Naive thymus-derived CD4-positive, alpha-beta T cell (primary cell): ENCODE data around the gene UNC13B. TPM values are rescaled to one million over a fixed set of nuclear protein-coding genes. Genes with fewer than 3 reads are reported as not detected.
"Not testable (repeated sequence)": the region's sequence is repeated elsewhere in the genome, so short reads cannot be mapped to it uniquely, and the experiment has no call there.

Experiments
- ATAC-seq: fragments of 150-1000 bp; cut with Tn5 transposase; 2 replicates; pipeline ENCODE4 v1.10.0; 2021; ENCODE audit warnings: mild to moderate bottlenecking, moderate library complexity
- CTCF ChIA-PET: fragments of 350-600 bp; sonication (Branson Sonifier 250); formaldehyde crosslinking; loops from one replicate; lab custom pipeline; 2021; ENCODE audit warnings: antibody characterized with exemption; lab: Charles Lee
- POLR2A ChIA-PET: fragments of 350-600 bp; sonication (Branson Sonifier 250); formaldehyde crosslinking; loops from one replicate; lab custom pipeline; 2021; ENCODE audit warnings: antibody characterized with exemption, inconsistent platforms; lab: Charles Lee
- DNase-seq, 9 donors: peaks; one replicate each; pipeline versions ENCODE4 v3.0.0 to v3.0.0-alpha.2; 2020 to 2022; ENCODE audit warnings: mixed read lengths in 1 of 9
- H3K27ac ChIP-seq: one replicate; pipeline ENCODE4 v1.7.0; 2013; ENCODE audit warnings: mild to moderate bottlenecking, low read depth, low read length, moderate library complexity
- H3K27me3 ChIP-seq, 2 donors: one replicate each; pipeline ENCODE4 v1.7.0; 2013; ENCODE audit warnings: low read length in 2 of 2, mild to moderate bottlenecking in 2 of 2, moderate library complexity in 2 of 2; ENCODE audit not compliant: control insufficient read depth in 2 of 2, insufficient read depth in 2 of 2
- H3K36me3 ChIP-seq, 3 experiments: 1 replicate in 2 of 3; 2 replicates in 1 of 3; pipeline ENCODE4 v1.7.0; 2013; ENCODE audit warnings: low read length in 3 of 3, mild to moderate bottlenecking in 3 of 3, moderate library complexity in 1 of 3; ENCODE audit not compliant: insufficient read depth in 3 of 3, control insufficient read depth in 2 of 3
- H3K4me1 ChIP-seq, 2 donors: one replicate each; pipeline ENCODE4 v1.7.0; 2013; ENCODE audit warnings: low read length in 2 of 2, mild to moderate bottlenecking in 2 of 2, moderate library complexity in 1 of 2; ENCODE audit not compliant: control insufficient read depth in 2 of 2, insufficient read depth in 2 of 2
- H3K4me3 ChIP-seq: 2 replicates; pipeline ENCODE4 v1.7.0; 2013; ENCODE audit warnings: mild to moderate bottlenecking, low read length
- H3K9me3 ChIP-seq, 3 experiments: 1 replicate in 2 of 3; 2 replicates in 1 of 3; pipeline ENCODE4 v1.7.0; 2013; ENCODE audit warnings: low read length in 3 of 3; ENCODE audit not compliant: control insufficient read depth in 2 of 3
- H3K27ac Mint-ChIP-seq, 9 donors: one replicate each; pipeline ENCODE4 v1.8.0; 2020 to 2022; ENCODE audit warnings: mixed read lengths in 9 of 9, mild to moderate bottlenecking in 8 of 9, moderate library complexity in 5 of 9, inconsistent platforms in 2 of 9
- H3K27me3 Mint-ChIP-seq, 5 donors: one replicate each; pipeline ENCODE4 v1.8.0; 2021 to 2022; ENCODE audit warnings: mixed read lengths in 5 of 5, mild to moderate bottlenecking in 1 of 5
- H3K36me3 Mint-ChIP-seq, 5 donors: one replicate each; pipeline ENCODE4 v1.8.0; 2020 to 2022; ENCODE audit warnings: mixed read lengths in 5 of 5, mild to moderate bottlenecking in 3 of 5, inconsistent platforms in 1 of 5
- H3K4me1 Mint-ChIP-seq, 7 donors: one replicate each; pipeline ENCODE4 v1.8.0; 2020 to 2022; ENCODE audit warnings: mixed read lengths in 7 of 7, mild to moderate bottlenecking in 3 of 7, inconsistent platforms in 1 of 7
- H3K4me3 Mint-ChIP-seq, 10 donors: one replicate each; pipeline ENCODE4 v1.8.0; 2020 to 2022; ENCODE audit warnings: mild to moderate bottlenecking in 10 of 10, mixed read lengths in 10 of 10, moderate library complexity in 6 of 10, inconsistent platforms in 2 of 10
- H3K9me3 Mint-ChIP-seq, 11 donors: one replicate each; pipeline ENCODE4 v1.8.0; 2020 to 2022; ENCODE audit warnings: mixed read lengths in 11 of 11, mild to moderate bottlenecking in 4 of 11, inconsistent platforms in 1 of 11, moderate library complexity in 1 of 11
- intact Hi-C, 2 donors: fragments of 100-400 bp; cut with micrococcal nuclease; formaldehyde crosslinking; loops; one replicate each; pipeline ENCODE4 v1.15.1; 2023
- polyA plus RNA-seq, 2 donors: library from polyadenylated mRNA; unstranded; fragments of 300-500 nt; fragmentation: Illumina TruSeq; gene quantifications; one replicate each; pipeline ENCODE4 v1.2.3, GENCODE V29; 2021
- total RNA-seq, 6 experiments: library from RNA in 5 of 6; stranded (reverse) in 5 of 6; gene quantifications; 1 replicate in 5 of 6; 2 replicates in 1 of 6; pipeline ENCODE4 v1.2.3 and lab custom pipeline; 2021 to 2026

Gene UNC13B
- total and polyA plus RNA-seq, 7 experiments from 2014 or later, result 0.21 to 1.6 (median 0.85) TPM

GRCh38 chr9:35407846-35408245, 246.0 kb downstream of the UNC13B start:
- H3K36me3 Mint-ChIP-seq, result no peaks in the 10 kb centered on the region
- H3K4me1 ChIP-seq, result no peaks in the 10 kb centered on the region
- H3K27ac Mint-ChIP-seq, result no peak overlapping the region
- no peaks in the 10 kb centered on the region for H3K9me3 ChIP-seq
- no peaks in the 10 kb centered on the region for H3K9me3 Mint-ChIP-seq
- ATAC-seq (peak; percentile 69), DNase-seq (no peak)
- H3K36me3 ChIP-seq, result no peaks in the 10 kb centered on the region
- H3K27me3 Mint-ChIP-seq, result peaks cover 13 to 39% (median 26%) of the 10 kb centered on the region in 5 donors
- H3K4me3 ChIP-seq, result no peak overlapping the region
- ChIA-PET CTCF (no interaction called here), POLR2A (no interaction called here)
- peaks cover 0 to 6% of the 10 kb centered on the region in 2 donors for H3K27me3 ChIP-seq
- peaks cover 0 to 6% (median 0%) of the 10 kb centered on the region in 7 donors for H3K4me1 Mint-ChIP-seq
- H3K4me3 Mint-ChIP-seq, result no peak overlapping the region
- no peak overlapping the region for H3K27ac ChIP-seq
- intact Hi-C loops, result no loop called here

- peaks cover 13 to 38% (median 30%) of the 10 kb centered on the region in 5 donors for H3K27me3 Mint-ChIP-seq
- H3K4me1 Mint-ChIP-seq, H3K4me1 ChIP-seq, H3K36me3 ChIP-seq, ATAC-seq, H3K9me3 Mint-ChIP-seq, intact Hi-C loops, H3K9me3 ChIP-seq, H3K36me3 Mint-ChIP-seq, POLR2A ChIA-PET, H3K4me3 Mint-ChIP-seq, DNase-seq, H3K27me3 ChIP-seq, H3K27ac ChIP-seq, H3K27ac Mint-ChIP-seq, H3K4me3 ChIP-seq: not testable (repeated sequence)
- CTCF ChIA-PET, result interaction anchor here (0.7 kb wide), 1 partner anchor 123 kb away, joined by 3 read pairs; no protein-coding TSS in a partner anchor
Measured at GRCh38 chr9:35409434-35409833, 247.6 kb downstream of the UNC13B start.

DNA sequence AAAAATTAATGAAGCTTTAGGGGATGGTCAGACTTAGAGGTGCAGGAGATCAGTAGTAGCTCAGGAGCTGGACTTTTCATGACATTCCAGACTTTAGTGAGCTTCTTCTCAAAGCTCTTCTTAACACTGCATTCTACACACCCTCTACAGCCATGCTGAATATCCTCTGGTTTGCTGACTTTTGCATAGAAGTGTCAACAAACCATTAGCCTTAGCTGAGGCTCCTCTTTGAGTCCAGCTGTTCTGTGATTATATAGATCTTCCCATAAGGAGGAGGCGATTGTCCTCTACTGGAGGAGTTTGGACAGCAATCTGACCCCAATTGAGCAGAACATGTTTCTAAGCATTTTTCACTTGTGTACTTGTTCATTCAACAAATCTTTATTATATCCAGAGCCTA, 253.1 kb downstream of the UNC13B start:
- peaks cover 22 to 51% (median 39%) of the 10 kb centered on the region in 5 donors for H3K27me3 Mint-ChIP-seq
- CTCF ChIA-PET, result no interaction called here
- peaks cover 0 to 6% (median 0%) of the 10 kb centered on the region in 11 donors for H3K9me3 Mint-ChIP-seq

GRCh38 chr9:35415402-35416097, 253.7 kb downstream of the UNC13B start:
- Histone ChIP-seq H3K9me3 (no peaks in the 10 kb centered on the region), H3K36me3 (no peaks in the 10 kb centered on the region), H3K4me1 (no peaks in the 10 kb centered on the region), H3K4me3 (no peak overlapping the region), H3K27ac (no peak overlapping the region), H3K27me3 (no peaks in the 10 kb centered on the region)
- ATAC-seq (no peak), DNase-seq (no peak)
- Mint-ChIP-seq H3K4me1 (peaks cover 0 to 2% (median 0%) of the 10 kb centered on the region in 7 donors), H3K36me3 (peaks cover 0 to 3% (median 0%) of the 10 kb centered on the region in 5 donors), H3K4me3 (no peak overlapping the region), H3K27ac (no peak overlapping the region), H3K27me3 (peaks cover 26 to 56% (median 42%) of the 10 kb centered on the region in 5 donors), H3K9me3 (peaks cover 0 to 6% (median 0%) of the 10 kb centered on the region in 11 donors)
- POLR2A ChIA-PET, result no interaction called here
- intact Hi-C loops, result loop anchor here in 1 of 2 donors (10.0 kb wide), 1 partner anchor 301 kb away; the partner anchor contains the start of gene ATOSB
- CTCF ChIA-PET, result no interaction called here

More for the DNA sequence above, 253.1 kb downstream of the UNC13B start:
- Mint-ChIP-seq H3K27ac (no peak overlapping the region), H3K36me3 (peaks cover 0 to 3% (median 0%) of the 10 kb centered on the region in 5 donors), H3K4me1 (peaks cover 0 to 2% (median 0%) of the 10 kb centered on the region in 7 donors), H3K4me3 (no peak overlapping the region)
- Histone ChIP-seq H3K9me3 (no peaks in the 10 kb centered on the region), H3K4me3 (no peak overlapping the region), H3K27me3 (no peaks in the 10 kb centered on the region), H3K4me1 (no peaks in the 10 kb centered on the region), H3K27ac (no peak overlapping the region), H3K36me3 (no peaks in the 10 kb centered on the region)
- ATAC-seq (no peak), DNase-seq (no peak)
- POLR2A ChIA-PET, result no interaction called here
- intact Hi-C loops, result loop anchor here in 1 of 2 donors (10.0 kb wide), 1 partner anchor 300 kb away; the partner anchor contains the start of gene ATOSB

DNA sequence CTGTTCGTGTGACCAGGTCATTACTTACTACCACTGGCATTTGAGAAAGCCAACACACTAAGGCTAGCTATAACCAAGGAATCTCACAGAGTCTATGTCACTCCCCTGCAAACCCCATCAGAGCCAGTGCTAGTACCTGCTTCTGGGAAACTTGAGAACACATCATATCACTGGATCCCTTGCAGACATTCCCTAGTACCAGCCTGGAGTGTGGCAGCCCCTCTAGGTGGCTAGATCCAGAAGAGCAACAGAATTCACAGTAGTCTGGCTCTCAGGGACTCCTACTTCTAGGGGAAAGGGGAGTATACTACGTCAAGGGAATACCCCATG, 254.3 kb downstream of the UNC13B start:
- POLR2A ChIA-PET, result no interaction called here
- Mint-ChIP-seq H3K36me3 (peaks cover 0 to 3% (median 0%) of the 10 kb centered on the region in 5 donors), H3K27me3 (peaks cover 30 to 59% (median 42%) of the 10 kb centered on the region in 5 donors), H3K9me3 (peaks cover 0 to 6% (median 0%) of the 10 kb centered on the region in 11 donors), H3K4me1 (peaks cover 0 to 2% (median 0%) of the 10 kb centered on the region in 7 donors), H3K4me3 (no peak overlapping the region), H3K27ac (no peak overlapping the region)
- no peaks in the 10 kb centered on the region for H3K36me3 ChIP-seq
- CTCF ChIA-PET, result no interaction called here
- no peak overlapping the region for H3K4me3 ChIP-seq
- DNase-seq (no peak), ATAC-seq (no peak)
- no peak overlapping the region for H3K27ac ChIP-seq
- H3K9me3 ChIP-seq, result no peaks in the 10 kb centered on the region
- no peaks in the 10 kb centered on the region for H3K27me3 ChIP-seq
- no peaks in the 10 kb centered on the region for H3K4me1 ChIP-seq
- intact Hi-C loops, result loop anchor here in 1 of 2 donors (10.0 kb wide), 1 partner anchor 301 kb away; the partner anchor contains the start of gene ATOSB

DNA sequence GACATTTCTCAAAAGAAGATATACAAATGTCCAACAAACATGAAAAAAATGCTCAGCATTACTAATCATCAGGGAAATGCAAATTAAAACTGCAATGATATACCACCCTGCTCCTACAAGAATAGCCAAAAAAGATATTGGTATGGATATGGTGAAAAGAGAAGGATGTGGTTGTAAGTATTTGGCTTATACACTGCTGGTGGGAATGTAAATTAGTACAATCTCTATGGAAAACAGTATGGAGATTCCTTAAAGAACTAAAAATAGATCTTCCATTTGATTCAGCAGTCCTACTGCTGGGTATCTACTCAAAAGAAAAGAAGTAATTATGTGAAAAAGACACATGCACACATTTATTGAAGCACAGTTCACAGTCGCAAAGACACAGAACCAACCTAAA, 260.5 kb downstream of the UNC13B start:
- intact Hi-C loops, result no loop called here
- Mint-ChIP-seq H3K27ac (no peak overlapping the region), H3K4me1 (no peaks in the 10 kb centered on the region), H3K4me3 (no peak overlapping the region), H3K36me3 (peaks cover 0 to 3% (median 0%) of the 10 kb centered on the region in 5 donors), H3K9me3 (peaks cover 0 to 6% (median 0%) of the 10 kb centered on the region in 11 donors), H3K27me3 (peaks cover 27 to 51% (median 37%) of the 10 kb centered on the region in 5 donors)
- DNase-seq, result no peak
- H3K27ac ChIP-seq, result no peak overlapping the region
- no peak for ATAC-seq
- no peaks in the 10 kb centered on the region for H3K4me1 ChIP-seq
- H3K36me3 ChIP-seq, result no peaks in the 10 kb centered on the region
- ChIA-PET CTCF (no interaction called here), POLR2A (no interaction called here)
- no peaks in the 10 kb centered on the region for H3K9me3 ChIP-seq
- H3K4me3 ChIP-seq, result no peak overlapping the region
- H3K27me3 ChIP-seq, result no peaks in the 10 kb centered on the region
